Ishikawa (cell line): ENCODE measurements around the gene SORD.

Experiments used
- CEBPB ChIP-seq: IDR thresholded peaks from 2 replicates; pipeline ENCODE4 v1.6.1; 2012
- EP300 ChIP-seq: IDR thresholded peaks from 2 replicates; pipeline ENCODE4 v1.6.1; 2012; ENCODE audit warnings: borderline replicate concordance
- FOXM1 ChIP-seq: IDR thresholded peaks from 2 replicates; pipeline ENCODE4 v1.6.1; 2012; ENCODE audit warnings: low read depth, borderline replicate concordance
- MAX ChIP-seq: IDR thresholded peaks from 2 replicates; pipeline ENCODE4 v1.6.1; 2012
- TAF1 ChIP-seq: IDR thresholded peaks from 2 replicates; pipeline ENCODE4 v1.6.1; 2012; ENCODE audit warnings: low read depth, mild to moderate bottlenecking
- TEAD4 ChIP-seq: IDR thresholded peaks from 2 replicates; pipeline ENCODE4 v1.6.1; 2012

DNA sequence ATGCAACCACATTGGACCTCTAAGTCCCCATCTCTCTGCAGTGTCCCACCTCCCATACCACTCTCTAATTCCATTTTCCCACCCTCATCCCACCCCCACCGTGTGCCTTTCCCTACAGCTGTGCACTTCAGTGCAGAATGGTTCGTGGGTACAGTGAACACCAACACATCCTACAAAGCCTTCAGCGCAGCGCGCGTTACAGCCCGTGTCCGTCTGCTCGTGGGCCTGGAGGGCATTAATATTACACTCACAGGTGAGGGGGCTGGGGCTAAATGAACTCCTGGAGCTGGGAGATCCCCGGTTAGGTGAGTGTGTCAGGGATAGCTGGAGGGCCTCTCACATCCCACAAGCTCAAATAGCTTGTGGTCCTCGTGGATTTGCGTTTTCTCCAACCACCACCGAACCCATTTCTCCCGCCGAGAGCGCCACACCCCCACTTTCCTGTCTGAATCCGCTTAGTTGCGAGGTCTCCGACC lies 93.0 kb downstream of the SORD start:
- no peak for TF ChIP-seq TAF1
- no peak for TF ChIP-seq TEAD4
- no peak for TF ChIP-seq CEBPB
- no peak for TF ChIP-seq EP300
- TF ChIP-seq FOXM1, result no peak
- no peak for TF ChIP-seq MAX
